Activated CD8-positive, alpha-beta memory T cell treated with anti-CD3 and anti-CD28 coated beads for 36 hours (primary cell): Measurements from ENCODE around the gene MRNIP. TPM values are rescaled to one million over a fixed set of nuclear protein-coding genes. Genes with fewer than 3 reads are reported as not detected.
"Not testable (repeated sequence)": the region's sequence is repeated elsewhere in the genome, so short reads cannot be mapped to it uniquely, and the experiment has no call there.

ENCODE experiments used
- CTCF ChIA-PET: fragments of 350-600 bp; sonication (Branson Sonifier 250); formaldehyde crosslinking; loops from one replicate; lab custom pipeline; 2021; ENCODE audit warnings: antibody characterized with exemption; lab: Charles Lee
- POLR2A ChIA-PET: fragments of 350-600 bp; sonication (Branson Sonifier 250); formaldehyde crosslinking; loops from one replicate; lab custom pipeline; 2021; ENCODE audit warnings: antibody characterized with exemption; lab: Charles Lee
- total RNA-seq, 2 experiments: library from RNA; stranded (reverse); gene quantifications; one replicate each; pipeline ENCODE4 v1.2.3, GENCODE V29; 2021

Gene MRNIP
- total RNA-seq, 2 experiments from 2014 or later: 17.7 to 21.2 TPM

GRCh38 chr5:179874136-179874535 lies 15.5 kb upstream of the MRNIP start:
- ChIA-PET CTCF (no interaction called here), POLR2A (no interaction called here)

- ChIA-PET POLR2A (no interaction called here), CTCF (no interaction called here)
Measured at GRCh38 chr5:179873588-179874110, 15.0 kb upstream of the MRNIP start.

- ChIA-PET POLR2A (no interaction called here), CTCF (no interaction called here)
Measured at GRCh38 chr5:179872828-179873575, 14.4 kb upstream of the MRNIP start.

GRCh38 chr5:179872055-179872827 lies 13.6 kb upstream of the MRNIP start:
- POLR2A ChIA-PET: no interaction called here
- CTCF ChIA-PET: no interaction called here

GRCh38 chr5:179871533-179871932 lies 12.9 kb upstream of the MRNIP start:
- POLR2A ChIA-PET: interaction anchor here (0.5 kb wide), 1 partner anchor 116 kb away, joined by 4 read pairs; no protein-coding TSS in a partner anchor
- CTCF ChIA-PET: not testable (repeated sequence)

GRCh38 chr5:179870952-179871351 lies 12.3 kb upstream of the MRNIP start:
- POLR2A ChIA-PET: no interaction called here

GRCh38 chr5:179870403-179870903 lies 11.8 kb upstream of the MRNIP start:
- ChIA-PET CTCF (interaction anchor here (0.6 kb wide), 1 partner anchor 178 kb away, joined by 3 read pairs; no protein-coding TSS in a partner anchor), POLR2A (no interaction called here)

More at GRCh38 chr5:179870952-179871351, 12.3 kb upstream of the MRNIP start:
- CTCF ChIA-PET: no interaction called here

- POLR2A ChIA-PET: no interaction called here
- CTCF ChIA-PET: interaction anchor here (0.6 kb wide), 1 partner anchor 178 kb away, joined by 3 read pairs; no protein-coding TSS in a partner anchor
Measured at GRCh38 chr5:179869641-179870402, 11.2 kb upstream of the MRNIP start.

- CTCF ChIA-PET: no interaction called here
- POLR2A ChIA-PET: no interaction called here
Measured at GRCh38 chr5:179869101-179869500, 10.5 kb upstream of the MRNIP start.

GRCh38 chr5:179868541-179868940 lies 9.9 kb upstream of the MRNIP start:
- ChIA-PET CTCF (interaction anchor here (0.6 kb wide), 1 partner anchor 114 kb away, joined by 3 read pairs; no protein-coding TSS in a partner anchor), POLR2A (no interaction called here)

- ChIA-PET POLR2A (no interaction called here), CTCF (interaction anchor here (0.6 kb wide), 1 partner anchor 17 kb away, joined by 3 read pairs; no protein-coding TSS in a partner anchor)
Measured at GRCh38 chr5:179867476-179867875, 8.9 kb upstream of the MRNIP start.

GRCh38 chr5:179867079-179867465 lies 8.5 kb upstream of the MRNIP start:
- ChIA-PET CTCF (interaction anchor here (0.9 to 1.2 kb wide), 2 partner anchors 10 to 14 kb away, joined by 3 read pairs; no protein-coding TSS in a partner anchor), POLR2A (no interaction called here)

GRCh38 chr5:179866241-179867078 lies 7.8 kb upstream of the MRNIP start:
- ChIA-PET POLR2A (no interaction called here), CTCF (interaction anchor here (0.9 to 1.2 kb wide), 2 partner anchors 9 to 15 kb away, joined by 3 read pairs; no protein-coding TSS in a partner anchor)

GRCh38 chr5:179865491-179866240 lies 7.0 kb upstream of the MRNIP start:
- ChIA-PET CTCF (no interaction called here), POLR2A (no interaction called here)

- POLR2A ChIA-PET: no interaction called here
- CTCF ChIA-PET: interaction anchor here (1.2 kb wide), 1 partner anchor 63 kb away, joined by 3 read pairs; no protein-coding TSS in a partner anchor
Measured at GRCh38 chr5:179864686-179865085, 6.1 kb upstream of the MRNIP start.

- ChIA-PET CTCF (interaction anchor here (1.2 kb wide), 2 partner anchors 13 to 62 kb away, joined by 3 read pairs; no protein-coding TSS in a partner anchor), POLR2A (no interaction called here)
Measured at GRCh38 chr5:179863449-179864085, 5.0 kb upstream of the MRNIP start.

GRCh38 chr5:179862891-179863290 lies 4.3 kb upstream of the MRNIP start:
- CTCF ChIA-PET: interaction anchor here (0.5 to 1.2 kb wide), 2 partner anchors 14 to 431 kb away, joined by 3 read pairs; no protein-coding TSS in a partner anchor
- POLR2A ChIA-PET: no interaction called here
